AG10803 (cell line): Measurements from ENCODE around the gene MTCL1.

Experiments
- DNase-seq: peaks from one replicate; pipeline ENCODE4 v3.0.0; 2010; ENCODE audit warnings: low read depth
- H3K4me3 ChIP-seq: 2 replicates; pipeline ENCODE4 v1.5.1; 2011; ENCODE audit warnings: mild to moderate bottlenecking, low read length, control low read depth
- TF ChIP-seq, protein P1 (sequence below): conservative IDR thresholded peaks from 2 replicates; pipeline ENCODE4 v1.5.1; 2011; ENCODE audit warnings: mild to moderate bottlenecking, low read length, control low read depth, inconsistent platforms

Gene MTCL1

DNA sequence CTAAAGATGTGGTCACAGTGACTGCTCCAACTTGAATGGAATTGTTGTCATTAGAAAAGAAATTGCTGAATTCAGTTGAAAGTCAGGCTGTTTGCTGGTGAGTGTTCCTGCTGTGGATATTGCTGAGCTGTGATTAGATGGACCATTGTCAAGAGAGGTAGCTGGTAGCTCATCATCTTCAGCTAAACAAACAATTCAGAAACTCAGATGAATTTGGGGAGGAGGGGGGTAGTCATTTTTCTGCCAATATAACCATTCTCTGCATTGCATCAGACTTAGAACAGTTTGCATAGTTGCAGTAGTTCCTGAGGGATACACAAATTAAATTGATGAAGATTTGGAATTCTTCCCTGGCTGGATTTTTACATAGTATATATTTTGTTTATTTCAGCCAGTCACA lies 108.3 kb downstream of the MTCL1 start:
- no peak overlapping the region for H3K4me3 ChIP-seq
- TF ChIP-seq, protein P1, sequence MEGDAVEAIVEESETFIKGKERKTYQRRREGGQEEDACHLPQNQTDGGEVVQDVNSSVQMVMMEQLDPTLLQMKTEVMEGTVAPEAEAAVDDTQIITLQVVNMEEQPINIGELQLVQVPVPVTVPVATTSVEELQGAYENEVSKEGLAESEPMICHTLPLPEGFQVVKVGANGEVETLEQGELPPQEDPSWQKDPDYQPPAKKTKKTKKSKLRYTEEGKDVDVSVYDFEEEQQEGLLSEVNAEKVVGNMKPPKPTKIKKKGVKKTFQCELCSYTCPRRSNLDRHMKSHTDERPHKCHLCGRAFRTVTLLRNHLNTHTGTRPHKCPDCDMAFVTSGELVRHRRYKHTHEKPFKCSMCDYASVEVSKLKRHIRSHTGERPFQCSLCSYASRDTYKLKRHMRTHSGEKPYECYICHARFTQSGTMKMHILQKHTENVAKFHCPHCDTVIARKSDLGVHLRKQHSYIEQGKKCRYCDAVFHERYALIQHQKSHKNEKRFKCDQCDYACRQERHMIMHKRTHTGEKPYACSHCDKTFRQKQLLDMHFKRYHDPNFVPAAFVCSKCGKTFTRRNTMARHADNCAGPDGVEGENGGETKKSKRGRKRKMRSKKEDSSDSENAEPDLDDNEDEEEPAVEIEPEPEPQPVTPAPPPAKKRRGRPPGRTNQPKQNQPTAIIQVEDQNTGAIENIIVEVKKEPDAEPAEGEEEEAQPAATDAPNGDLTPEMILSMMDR: no peak
- DNase-seq: peak; percentile 95

DNA sequence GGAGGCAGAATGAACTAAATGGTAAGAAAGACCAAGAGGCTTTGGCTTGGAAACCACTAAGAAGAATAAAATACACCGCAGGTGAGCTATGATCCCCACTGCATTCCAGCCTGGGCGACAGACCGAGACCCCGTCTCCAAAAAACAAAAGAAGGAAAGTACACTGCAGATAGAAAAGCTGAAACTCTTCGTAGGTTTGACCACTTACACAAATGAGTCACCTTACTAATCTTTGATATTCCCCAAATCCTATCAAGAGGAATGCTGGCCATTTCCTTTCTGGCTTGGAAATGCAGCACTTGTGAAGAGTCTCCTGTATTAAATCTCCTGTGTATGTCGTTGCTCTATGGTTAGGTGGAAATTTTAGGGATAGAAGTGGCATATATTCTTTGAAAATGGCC lies 108.8 kb downstream of the MTCL1 start:
- TF ChIP-seq, protein P1: no peak
- H3K4me3 ChIP-seq: no peak overlapping the region
- peak; percentile 72 for DNase-seq

DNA sequence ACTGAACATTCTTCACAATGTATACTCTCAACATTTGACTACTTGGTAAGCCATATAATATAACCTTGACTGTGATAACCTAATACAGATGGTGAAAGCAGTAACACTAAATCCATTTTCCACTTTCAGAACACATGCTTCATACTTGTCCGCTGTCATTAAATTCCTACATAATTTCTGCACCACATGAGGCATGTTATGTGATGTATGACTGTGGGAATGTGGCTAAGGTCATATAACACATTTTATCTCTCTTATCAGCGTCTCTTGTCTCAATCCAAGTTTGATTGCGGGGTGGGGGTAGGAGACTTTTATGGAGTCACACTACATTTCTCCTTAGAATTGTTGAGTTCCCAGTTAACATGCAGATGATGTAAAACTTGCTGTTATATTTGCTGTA lies 110.9 kb downstream of the MTCL1 start:
- TF ChIP-seq, protein P1: no peak
- DNase-seq: peak; percentile 46
- H3K4me3 ChIP-seq: no peak overlapping the region

DNA sequence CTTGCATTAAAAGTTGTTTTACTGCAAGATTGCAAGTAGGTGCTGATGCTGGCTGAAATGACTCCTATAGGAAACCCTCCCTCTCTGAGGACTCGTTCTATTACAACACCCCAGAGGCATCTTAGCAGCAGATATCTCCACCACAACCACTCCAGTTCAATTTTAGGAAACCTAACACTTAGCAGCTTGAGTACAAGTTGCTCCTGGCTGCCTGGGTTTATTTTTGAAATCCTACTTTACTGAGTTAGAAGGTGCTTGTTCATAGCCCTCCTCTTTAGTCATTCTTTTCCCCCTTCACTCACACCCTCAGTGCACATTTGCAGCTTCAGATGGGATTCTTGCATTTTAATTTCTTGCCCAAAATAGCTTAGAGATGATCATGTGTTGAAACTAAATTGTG lies 111.5 kb downstream of the MTCL1 start:
- DNase-seq: peak; percentile 81
- TF ChIP-seq, protein P1: no peak
- no peak overlapping the region for H3K4me3 ChIP-seq

DNA sequence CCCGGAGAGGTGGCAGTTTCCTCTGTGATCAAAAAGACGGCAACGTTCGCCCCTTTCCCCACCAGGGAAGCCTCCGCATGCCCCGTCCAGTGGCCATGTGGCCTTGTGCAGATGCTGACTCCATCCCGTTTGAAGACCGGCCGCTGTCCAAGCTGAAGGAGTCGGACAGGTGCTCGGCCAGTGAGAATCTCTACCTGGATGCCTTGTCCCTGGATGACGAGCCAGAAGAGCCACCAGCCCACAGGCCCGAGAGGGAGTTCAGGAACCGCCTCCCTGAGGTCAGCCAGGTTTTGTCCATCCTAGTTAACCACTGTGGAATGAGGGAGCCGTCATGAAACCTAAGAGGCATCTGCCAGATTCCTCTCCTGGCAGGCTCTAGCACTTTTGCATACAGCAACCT lies 113.6 kb downstream of the MTCL1 start:
- H3K4me3 ChIP-seq: no peak overlapping the region
- no peak for DNase-seq
- TF ChIP-seq, protein P1: no peak

DNA sequence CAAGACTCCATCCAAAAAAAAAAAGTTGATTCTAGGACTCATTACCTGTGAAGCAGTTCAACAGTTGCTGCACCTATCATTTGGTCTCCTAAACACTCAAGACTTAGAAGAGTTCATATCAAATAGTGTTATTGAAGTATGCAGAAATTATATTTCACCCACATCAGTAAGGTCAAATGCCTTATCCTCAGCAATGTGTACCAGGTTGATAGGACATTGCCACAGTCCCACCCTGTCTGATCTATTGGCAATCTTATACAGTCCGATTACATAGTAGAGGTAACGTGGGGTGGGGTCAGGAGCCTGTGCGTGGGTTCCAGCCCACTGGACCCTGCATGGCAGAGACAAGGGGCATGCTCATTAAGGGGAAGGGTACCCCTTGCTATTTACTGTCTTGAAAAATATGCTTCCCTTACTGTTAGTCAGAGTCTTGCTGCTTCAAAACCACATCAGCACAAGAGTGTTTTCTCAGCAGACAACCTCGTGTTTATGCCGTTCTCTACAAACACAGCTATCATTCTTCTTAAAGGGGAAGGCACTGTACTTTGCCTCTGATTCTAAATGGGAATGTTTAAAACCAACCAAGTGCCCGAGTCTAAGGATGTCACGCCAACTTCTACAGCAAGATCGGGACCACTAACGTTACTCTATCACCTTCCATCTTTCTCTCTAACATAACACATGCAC lies 115.2 kb downstream of the MTCL1 start:
- no peak for DNase-seq
- TF ChIP-seq, protein P1: no peak
- H3K4me3 ChIP-seq: no peak overlapping the region

DNA sequence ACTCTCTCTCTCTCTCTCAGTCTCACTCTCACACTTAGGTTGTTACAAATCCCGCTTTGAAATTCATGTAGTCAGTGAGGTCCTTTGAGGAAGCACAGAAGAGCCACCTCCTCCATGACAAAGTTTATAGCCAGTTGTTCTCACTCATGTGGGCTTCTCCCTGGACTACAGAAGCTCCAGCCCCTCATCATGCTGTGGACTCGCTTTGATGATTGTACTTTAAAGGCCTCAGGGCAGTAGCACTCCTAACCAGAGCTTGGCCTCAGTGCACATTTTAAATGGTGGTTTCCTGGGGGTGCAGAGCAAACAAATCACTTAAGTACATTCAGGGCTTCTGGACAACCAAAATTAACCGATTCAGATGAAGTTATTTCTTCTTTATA lies 115.7 kb downstream of the MTCL1 start:
- TF ChIP-seq, protein P1: no peak
- no peak for DNase-seq

More for the DNA sequence above, 115.7 kb downstream of the MTCL1 start:
- H3K4me3 ChIP-seq: no peak overlapping the region
